COR-L47 (cell line): Measurements from ENCODE around the gene SLC66A2.
"Not testable (repeated sequence)": the region's sequence is repeated elsewhere in the genome, so short reads cannot be mapped to it uniquely, and the experiment has no call there.

Source experiments
- DNase-seq: peaks from one replicate; lab custom pipeline; 2025; lab: John Stamatoyannopoulos, UW

Gene SLC66A2

DNA sequence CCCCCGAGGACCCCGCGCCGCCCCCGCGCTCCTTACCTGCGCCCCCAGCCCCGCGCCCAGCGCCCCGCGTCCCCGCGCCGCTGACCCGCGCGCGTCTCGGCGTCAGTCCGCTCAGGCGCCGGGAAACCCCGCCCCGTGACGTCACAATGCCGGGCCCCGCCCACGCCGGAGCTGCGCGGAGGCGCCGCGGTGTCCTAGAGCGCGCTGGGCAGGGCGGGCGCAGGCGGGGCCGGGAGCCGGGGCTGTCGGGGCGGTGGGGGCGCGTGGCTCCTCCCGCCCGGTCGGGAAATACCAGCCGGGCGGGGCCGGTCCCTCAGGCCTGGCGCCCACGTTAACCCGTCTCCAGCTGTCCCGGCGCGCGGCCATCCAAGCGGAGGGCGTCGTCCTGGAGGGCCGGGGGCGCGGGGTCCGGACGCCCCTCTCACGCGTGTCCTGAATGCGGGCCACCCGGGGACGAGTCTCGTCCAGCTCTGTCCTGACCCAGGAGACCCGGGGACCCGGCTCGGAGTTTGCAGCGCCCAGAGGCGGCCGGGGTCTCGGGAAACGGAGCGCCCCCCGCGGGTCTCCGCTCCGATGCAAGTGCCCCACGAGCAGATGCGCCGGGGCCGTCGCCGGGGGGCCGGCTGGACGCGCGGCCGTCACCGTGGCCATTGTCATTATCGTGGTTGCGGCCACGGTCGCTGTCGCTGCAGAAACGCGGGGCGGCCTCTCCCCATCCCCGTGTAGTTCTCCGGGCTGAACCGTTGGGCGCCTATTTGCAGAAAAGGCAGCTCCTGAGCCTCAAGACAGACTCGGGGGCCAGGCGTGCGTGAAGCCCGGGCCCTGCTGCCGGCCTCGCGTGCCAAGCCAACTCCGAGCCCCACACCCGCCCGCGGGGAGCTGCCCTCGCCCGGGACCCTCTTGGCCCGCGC is at the start of gene SLC66A2:
Gene SLC66A2, minus strand, starts transcription at position 109 of the 911 bp plus-strand sequence. CDS start 727 bp downstream, outside the sequence.
- DNase-seq: peak; percentile 92

DNA sequence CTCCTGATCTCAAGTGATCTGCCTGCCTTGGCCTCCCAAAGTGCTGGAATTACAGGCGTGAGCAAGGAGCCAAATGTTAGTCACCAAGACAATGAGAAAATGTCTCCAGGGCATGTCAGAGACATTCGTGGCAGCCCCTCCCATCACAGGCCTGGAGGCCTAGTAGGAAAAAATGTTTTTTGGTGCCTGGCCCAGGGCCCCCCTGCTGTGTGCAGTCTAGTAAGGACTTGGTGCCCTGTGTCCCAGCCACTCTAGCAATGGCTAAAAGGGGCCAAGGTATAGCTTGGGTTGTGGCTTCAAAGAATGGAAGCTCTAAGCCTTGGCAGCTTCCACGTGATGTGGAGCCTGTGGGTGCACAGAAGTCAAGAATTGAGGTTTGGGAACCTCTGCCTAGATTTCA is 49.4 kb upstream of the SLC66A2 start:
- no peak for DNase-seq

DNA sequence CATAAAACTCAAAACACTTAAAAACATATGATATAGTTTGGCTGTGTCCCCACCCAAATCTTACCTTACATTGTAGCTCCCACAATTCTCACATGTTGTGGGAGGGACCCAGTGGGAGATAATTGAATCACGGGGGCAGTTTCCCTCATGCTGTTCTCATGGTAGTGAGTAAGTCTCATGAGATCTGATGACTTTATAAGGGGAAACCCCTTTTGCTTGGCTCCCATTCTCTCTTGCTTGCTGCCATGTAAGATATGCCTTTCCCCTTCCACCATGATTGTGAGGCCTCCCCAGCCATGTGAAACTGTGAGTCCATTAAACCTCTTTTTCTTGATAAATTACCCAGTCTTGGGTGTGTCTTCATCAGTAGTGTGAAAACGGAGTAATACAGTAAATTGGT is 48.2 kb upstream of the SLC66A2 start:
- DNase-seq: not testable (repeated sequence)

DNA sequence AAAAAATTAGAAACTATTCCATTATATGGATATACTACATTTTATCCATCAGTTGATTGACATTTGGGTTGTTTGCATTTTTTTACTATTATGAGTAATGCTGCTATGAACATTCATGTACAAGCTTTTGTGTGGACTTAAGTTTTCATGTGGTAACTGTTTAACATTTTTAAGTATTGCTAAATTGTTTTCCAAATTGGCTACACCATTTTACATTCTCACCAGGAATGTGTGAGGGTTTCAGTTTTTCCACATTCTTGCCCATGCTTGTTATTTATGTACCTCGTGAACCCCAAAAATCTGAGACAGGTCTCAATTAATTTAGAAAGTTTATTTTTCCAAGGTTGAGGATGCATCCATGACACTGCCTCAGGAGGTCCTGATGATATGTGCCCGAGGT is 40.0 kb upstream of the SLC66A2 start:
- no peak for DNase-seq

DNA sequence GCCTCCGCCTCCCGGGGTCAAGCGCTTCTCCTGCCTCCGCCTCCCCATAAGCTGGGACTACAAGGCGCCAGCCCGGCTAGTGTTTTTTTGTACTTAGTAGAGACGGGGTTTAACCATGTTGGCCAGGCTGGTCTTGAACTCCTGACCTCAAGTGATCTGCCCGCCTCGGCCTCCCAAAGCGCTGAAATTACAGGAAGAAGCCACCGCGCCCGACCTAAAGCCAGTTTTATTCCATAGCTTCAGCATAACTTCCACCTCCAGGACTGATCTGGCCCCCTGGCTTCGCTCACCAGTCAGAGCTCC is 37.7 kb upstream of the SLC66A2 start:
- DNase-seq: no peak

DNA sequence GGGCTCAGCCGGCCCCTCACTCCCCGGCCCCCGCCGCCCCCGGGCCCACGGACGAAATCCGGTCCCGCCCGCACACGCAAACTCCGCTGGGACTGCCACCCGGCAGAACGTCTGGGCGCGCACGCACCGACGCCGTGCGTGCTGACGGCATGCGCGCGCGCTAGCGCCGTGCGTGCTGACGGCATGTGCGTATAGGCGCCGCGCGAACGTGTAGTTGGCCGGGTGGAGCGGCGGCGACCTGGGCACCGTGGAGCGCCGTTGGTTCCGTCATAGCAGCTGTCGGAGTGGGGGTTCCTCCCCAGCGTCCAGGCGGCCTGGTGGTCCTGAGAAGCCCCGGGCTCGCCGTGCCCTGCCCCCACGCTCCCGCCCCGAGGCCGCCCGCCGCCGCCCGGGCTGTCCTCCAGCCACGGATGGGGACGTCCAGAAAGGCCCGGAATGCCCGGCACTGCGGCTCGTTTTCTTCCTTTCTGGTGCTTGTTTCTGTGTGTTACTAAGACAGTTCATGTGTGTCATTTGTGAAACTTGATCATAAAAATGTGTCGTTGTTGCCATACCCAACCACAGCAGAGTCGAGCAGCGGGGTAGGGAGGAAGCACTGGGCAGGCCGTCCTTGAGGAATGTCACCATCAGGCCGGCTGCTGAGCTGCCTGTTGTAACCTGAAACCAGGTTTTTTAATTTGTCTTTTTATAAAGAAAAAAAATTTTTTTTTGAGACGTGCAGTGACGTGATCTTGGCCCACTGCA is 37.2 kb upstream of the SLC66A2 start, which contains the start of gene TXNL4A:
Gene TXNL4A, minus strand, starts transcription at position 113 of the 744 bp plus-strand sequence. CDS start 171 bp downstream, outside the sequence.
- DNase-seq: peak; percentile 93

DNA sequence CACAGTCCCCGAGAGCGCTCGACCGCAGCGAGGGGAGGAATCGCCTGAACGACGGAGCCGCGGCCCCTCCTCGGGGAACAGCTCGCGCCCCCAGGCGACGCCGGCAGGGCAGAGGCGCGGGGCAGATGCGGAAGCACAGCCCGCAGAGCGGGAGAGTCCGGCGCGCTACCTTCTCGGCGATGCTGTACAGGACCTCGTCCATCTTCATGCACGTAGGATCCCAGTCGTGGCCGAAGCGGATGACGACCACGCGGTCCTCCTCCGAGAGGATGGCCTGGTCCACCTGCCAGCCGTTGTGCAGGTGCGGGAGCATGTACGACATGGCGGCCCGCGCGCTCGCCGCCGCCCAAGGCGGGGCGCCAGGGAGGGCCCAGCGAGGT is 36.6 kb upstream of the SLC66A2 start:
- peak; percentile 70 for DNase-seq

DNA sequence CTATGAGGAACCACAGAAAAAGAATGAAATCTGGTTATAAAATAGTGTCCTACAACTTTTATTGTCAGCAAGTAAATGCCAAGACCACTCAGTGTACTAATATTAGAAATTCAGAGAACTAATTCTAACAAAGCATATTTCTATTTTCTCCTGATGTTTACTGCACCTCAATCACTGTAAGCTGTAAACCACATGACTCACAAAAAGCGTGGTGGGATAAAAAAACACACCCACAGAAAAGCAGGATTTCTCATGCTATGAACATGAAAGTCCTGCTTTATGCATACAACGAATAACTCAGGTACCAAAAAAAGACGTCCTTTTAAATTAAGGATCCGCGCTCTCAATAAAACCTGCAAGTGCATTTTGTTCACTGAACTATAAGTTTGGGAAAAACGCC is 36.1 kb upstream of the SLC66A2 start:
- DNase-seq: no peak

DNA sequence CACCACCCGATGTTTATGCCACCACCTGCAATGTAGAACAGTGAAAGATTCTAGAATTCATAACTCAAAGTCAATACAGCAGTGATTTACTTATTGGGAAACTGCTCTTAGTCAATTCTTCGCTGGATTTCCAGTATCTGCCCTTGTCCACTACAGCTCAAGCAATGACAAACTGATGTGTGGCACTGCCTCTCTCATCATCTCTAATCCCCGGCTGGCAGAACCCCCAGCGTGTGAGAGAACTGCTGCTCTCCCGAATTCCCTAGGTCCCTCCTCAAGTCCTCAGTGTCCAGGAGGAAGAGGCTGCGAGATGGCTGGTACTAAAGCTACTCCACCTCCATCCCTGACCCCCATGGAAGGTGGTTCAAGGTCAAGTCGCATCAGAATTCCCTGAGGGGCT is 35.3 kb upstream of the SLC66A2 start:
- no peak for DNase-seq

DNA sequence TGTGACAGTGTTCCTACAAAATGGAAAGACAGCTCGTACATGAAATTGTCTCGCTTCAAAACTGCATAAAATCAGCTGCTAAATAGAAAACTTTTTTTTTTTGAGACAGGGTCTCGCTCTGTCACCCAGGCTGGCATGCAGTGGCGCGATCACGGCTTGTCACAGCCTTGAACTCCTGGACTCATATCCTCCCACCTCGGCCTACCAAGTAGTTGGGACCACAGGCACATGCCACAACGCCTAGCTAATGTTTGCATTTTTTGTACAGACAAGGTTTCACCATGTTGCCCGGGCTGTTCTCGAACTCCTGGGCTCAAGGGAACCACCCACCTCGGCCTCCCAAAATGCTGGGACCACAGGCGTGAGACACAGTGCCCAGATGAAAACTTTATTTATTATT is 33.7 kb upstream of the SLC66A2 start:
- DNase-seq: no peak

DNA sequence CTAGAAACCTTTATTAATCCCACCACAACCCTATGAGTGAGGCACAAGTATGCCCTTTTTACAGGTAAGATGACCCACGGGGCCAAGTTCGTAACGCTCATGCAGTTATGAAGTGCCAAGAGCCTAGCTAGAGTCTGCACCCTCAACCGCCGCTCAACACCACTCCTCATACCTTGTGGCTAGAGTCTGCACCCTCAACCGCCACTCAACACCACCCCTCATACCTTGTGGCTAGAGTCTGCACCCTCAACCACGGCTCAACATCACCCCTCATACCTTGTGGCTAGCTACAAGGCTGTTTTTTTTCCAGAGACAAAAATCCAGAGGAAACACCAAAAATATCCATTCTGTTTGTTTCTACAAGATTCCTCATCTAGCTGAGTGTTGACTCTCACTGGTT is 32.3 kb upstream of the SLC66A2 start:
- no peak for DNase-seq

DNA sequence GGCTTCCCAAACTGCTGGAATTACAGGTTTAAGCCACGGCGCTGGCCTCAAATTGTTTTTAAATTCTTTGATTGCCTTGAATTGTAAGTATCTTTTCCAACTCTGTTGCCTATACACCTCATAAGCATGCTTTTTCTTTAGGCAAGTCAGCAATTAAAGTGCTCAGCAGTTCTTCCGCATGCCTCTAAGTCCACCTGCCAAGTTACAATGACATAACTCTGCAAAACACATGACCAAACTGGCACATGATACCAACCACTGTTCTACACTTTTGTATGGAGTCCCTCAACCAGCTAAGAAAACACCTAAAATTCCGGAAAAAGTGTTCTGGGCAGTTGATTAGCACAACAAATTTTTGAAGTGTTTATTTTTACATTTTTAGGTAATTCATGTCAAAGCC is 31.8 kb upstream of the SLC66A2 start:
- no peak for DNase-seq

DNA sequence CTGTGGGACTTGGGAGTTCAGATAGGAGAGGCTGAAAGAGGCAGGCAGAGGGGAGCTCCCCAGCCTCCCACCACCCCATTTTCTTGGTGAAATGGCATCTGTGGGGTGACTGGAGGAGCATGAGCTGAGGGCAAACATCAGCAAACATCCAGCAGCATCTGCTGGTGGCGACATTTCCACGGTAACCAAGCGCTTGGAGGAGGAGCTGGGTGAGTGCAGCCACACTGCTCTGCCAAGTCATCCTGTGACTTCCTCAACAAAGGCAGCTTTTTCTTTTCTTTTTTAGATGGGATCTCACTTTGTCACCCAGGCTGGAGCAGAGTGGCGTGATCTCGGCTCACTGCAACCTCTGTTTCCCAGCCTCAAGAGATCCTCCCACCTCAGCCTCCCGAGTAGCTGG is 31.3 kb upstream of the SLC66A2 start:
- DNase-seq: no peak

DNA sequence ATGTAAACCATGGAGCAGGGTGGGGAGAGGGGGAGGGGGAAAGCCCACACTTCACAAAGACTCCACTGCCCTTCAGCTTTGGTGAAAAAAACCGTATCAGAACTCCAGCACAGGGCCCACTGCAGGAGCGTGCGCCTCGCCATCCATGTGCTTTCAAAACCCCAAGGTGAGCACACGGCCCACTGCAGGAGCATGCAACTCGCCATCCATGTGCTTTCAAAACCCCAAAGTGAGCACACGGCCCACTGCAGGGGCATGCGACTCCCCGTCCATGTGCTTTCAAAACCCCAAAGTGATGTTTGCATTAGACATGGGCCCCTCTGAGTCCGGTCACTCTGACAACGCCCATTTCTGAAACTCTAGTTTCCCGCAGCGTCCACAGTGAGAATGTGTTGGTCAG is 29.1 kb upstream of the SLC66A2 start:
- DNase-seq: no peak

DNA sequence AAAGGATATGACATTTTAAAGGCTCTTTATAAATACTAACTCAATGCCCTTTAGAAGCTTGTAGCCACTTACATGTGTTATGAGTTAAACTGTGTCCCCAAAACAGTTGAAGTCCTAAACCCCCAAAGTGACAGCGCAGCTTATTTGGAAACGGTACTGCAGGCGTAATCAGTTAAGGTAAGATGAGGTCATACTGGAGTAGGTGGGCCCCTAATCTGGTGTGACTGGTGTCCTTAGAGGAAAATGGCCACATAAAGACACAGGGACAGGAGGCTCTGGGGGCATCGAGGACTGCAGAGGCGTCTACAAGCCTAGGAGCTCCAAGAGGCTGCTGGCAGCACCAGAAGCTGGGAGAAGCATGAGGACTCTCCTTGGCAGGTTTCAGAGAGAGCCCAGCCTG is 28.4 kb upstream of the SLC66A2 start:
- DNase-seq: no peak

DNA sequence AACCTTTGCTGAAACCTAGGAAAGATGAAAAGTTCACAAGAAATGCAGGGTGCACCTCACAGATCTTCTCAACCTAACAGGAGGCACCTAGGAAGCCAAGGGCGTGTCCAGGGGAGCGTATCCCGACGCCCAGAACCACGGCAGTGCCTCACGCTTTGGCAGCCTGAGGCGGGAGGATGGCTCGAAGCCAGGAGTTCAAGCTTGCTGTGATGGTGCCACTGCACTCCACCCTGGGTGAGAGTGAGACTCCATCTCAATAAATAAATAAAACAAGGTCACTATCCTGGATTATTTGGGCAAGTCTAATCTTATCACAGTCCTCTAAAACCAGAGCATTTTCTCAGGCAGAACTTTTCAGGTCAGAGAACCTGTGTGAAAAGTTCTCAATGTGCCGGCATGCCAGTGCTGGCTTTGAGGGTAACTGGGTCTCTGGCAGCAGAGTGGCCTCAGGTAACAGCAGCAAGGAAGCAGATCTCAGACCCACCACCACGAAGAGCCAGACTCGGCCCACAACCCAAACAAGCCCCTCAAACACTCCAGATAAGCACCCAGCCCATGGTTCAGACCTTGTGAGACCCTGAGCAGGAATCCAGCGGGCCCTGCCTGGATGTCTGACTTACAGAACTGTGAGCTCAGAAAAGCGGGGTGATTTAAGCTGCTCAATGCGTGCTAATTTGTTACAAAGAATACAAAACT is 24.7 kb upstream of the SLC66A2 start:
- no peak for DNase-seq

DNA sequence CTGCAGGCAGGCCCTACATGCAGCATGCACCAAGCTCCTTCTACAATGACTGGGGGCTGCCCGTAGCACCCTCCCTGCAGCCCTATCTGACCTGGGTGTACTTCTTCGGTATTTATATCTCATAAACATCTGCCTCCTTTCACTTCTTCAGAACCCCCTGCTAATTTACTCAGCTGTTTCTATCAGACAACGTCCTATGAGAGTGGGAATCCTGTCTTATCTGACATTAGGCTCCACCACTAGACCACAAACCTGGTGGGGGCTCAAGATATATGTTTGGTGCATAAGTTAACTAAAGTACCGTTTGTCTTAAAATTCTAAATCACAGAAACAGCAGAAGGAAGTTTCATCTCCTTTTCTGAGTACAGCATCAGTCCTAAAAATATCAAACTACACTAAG is 23.6 kb upstream of the SLC66A2 start:
- DNase-seq: no peak

DNA sequence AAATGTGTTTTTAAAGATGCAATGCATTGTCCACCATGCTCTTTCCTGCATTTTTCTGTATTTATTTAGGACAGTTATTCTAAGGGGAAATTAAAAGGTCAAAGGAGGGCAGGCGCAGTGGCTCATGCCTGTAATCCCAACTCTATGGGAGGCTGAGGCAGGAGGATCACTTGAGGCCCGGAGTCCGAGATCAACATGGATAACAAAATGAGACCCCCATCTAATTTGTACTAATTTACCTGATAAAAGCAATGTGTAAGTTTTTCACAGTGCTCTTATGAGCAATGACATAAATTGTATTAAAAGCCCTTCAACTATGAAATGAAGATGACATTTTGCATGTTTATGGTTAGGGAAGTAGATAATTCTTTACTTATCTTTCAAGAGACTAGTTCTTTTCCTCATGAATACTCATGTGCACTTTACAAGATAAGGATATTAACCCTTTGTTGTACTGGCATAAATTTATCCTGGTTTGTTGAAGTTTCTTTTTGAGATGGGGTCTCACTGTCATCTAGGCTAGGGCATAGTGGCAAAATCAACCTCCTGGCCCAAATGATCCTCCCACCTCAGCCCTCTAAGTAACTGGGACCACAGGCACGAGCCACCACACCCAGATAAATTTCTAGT is 22.7 kb upstream of the SLC66A2 start:
- no peak for DNase-seq

DNA sequence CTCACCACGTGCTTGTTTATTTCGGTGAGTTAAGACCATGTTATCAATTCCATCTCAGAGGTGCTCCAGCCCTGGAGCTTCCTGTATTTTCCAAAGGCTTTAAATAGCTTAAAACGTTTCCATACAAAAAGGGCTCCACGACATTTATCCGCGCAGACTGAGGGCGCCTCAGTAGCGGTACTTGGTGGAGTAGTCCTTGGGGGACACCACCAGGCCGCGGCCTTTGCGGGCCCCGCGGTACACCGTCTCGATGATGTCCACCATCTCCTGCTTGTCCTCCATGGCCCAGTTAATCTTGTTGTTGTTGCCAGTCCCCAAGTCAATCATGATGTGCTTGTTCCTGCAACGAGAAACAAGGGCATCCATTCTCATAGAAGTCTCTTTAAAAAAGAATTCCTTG is 22.1 kb upstream of the SLC66A2 start:
- DNase-seq: no peak

DNA sequence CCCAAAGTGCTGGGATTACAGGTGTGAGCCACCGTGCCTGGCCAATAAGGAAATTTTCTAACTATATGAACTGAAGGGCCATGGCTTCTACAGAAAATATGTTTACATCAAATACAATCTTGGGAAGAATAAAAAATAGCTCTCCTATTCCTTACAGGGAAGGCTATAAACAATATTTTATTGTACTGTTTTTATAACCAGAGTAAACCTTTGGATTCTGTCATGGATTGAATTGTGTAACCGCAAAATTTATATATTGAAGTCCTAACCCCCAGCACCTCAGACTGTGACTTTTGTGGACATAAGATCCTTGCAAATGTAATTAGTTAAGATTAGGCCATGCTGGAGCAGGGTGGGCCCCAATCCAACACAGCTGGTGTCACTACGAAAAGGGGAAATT is 21.3 kb upstream of the SLC66A2 start:
- DNase-seq: no peak

DNA sequence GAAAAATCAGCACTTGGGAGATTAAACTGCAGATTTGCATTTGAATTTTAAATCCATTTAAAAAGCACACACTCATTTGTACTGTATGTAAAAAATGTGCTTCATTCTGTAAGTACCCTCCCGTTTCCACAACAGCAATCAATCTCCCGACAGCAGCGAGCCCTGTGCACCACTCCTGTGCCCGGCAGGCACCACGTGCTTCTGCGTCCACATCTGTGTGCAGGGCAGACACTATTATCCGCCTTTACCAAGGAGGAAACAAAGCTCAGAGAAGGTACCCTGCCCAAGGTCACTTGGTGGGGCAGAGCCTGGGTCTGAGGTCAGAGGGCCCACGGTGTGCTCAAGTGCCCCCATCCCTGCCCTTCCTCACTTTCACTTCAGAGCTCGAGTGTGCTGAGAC is 20.5 kb upstream of the SLC66A2 start:
- no peak for DNase-seq

DNA sequence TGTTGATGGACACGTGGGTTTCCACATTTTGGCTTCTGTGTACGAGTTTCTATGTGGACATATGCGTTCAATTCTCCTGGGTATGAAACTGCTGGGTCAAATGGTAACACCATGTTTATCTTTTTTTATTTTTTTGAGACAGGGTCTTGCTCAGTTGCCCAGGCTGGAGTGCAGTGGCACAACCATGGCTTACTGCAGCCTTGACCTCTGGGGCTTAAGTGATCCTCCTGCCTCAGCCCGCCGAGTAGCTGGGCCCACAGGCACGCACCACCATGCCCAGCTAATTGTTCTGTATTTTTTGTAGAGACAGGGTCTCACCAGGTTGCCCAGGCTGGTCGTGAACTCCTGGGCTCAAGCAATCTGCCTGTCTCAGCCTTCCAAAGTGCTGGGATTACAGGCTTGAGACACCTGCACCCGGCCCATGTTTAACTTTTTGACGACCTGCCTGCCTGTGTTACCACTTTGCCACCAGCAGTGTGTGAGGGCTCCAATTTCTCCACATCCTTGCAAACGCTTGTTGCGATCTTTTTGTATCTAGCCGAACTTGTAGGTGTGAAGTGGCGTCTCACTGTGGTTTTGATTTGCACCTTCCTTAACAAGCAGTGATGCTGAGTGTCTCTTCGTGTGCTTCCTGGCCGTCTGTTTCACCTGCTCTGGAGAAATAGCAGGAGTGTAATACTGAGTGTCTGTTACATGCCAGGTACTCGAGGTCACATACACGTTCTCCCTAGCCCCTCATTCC is 19.9 kb upstream of the SLC66A2 start:
- DNase-seq: no peak
